ENCODE results near the gene CLN6. TPM values are rescaled to one million over a fixed set of nuclear protein-coding genes. Genes with fewer than 3 reads are reported as not detected.

Gene CLN6
- total and polyA plus RNA-seq, 2 of the 4 experiments (the other 2 are of a cell fraction): 6.5 to 31.9 TPM

DNA sequence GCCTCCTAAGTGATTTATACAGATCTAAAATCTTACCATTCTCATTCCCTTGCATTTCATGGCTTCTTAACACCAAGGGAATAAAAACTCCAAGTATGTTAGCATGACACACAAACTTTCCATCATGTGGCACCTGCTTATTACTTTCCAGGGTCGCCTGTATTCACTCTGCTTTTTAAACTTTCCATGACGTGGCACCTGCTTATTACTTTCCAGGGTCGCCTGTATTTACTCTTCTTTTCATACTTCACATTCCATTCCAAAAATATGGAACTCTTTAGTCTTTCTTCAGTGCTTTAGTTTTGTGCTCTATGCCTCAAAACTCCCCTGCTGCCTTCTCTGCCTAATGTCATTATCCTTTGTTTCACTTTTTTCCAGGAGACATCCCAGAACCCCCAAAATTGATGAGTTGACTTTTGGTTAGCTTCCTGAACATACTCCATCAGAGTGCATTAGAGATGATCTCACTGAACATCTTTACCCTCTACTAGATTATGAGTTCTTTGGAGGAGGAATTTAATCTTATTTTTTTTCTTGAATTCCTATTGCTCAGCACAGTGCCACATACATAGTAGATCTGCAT lies 71.4 kb downstream of the CLN6 start:
- Histone ChIP-seq H3K14ac (replicated peaks; ENCODE audit: low read depth, low read length) (no peak overlapping the region), H3K18ac (ENCODE audit: low read depth, low read length) (no peak overlapping the region), H3K56ac (ENCODE audit: extremely low read depth, insufficient read depth, low read length) (no peak overlapping the region), H3K4me2 (ENCODE audit: low read depth, low read length) (peak overlapping the region; percentile 31; the same call in 1 of the 2 replicates), H3K27ac (ENCODE audit: insufficient read depth, low read length) (no peak overlapping the region), H3K23ac (ENCODE audit: low read depth, low read length) (no peak overlapping the region), H2AK5ac (ENCODE audit: low read depth, low read length) (no peak overlapping the region), H3K79me1 (ENCODE audit: low read depth in 1 of 2, low read length in 2 of 2) (peaks cover 22 to 24% of the 10 kb centered on the region in 2 experiments), H3K4me1 (ENCODE audit: control insufficient read depth, insufficient read depth, low read length) (no peaks in the 10 kb centered on the region), H3K4me3 (ENCODE audit: insufficient read depth, low read depth, low read length) (no peak overlapping the region), H3K9me3 (ENCODE audit: control insufficient read depth, insufficient read depth, low read length) (no peaks in the 10 kb centered on the region), H3K9me1 (ENCODE audit: insufficient read depth, low read length) (no peaks in the 10 kb centered on the region), H4K5ac (ENCODE audit: low read depth, low read length) (no peak overlapping the region), H2AFZ (replicated peaks; ENCODE audit: low read length, poor library complexity) (no peak overlapping the region), H4K20me1 (ENCODE audit: insufficient read depth, low read length) (no peaks in the 10 kb centered on the region; the same call in 1 of the 2 replicates), H3K36me3 (ENCODE audit: control insufficient read depth, insufficient read depth, low read length) (peaks cover 10% of the 10 kb centered on the region; the same call in 1 of the 2 replicates), H2BK5ac (ENCODE audit: low read depth, low read length, poor library complexity, severe bottlenecking) (no peak overlapping the region), H4K8ac (ENCODE audit: low read depth in 2 of 2, low read length in 2 of 2) (no peak overlapping the region; a peak in 1 of 4 replicates), H2BK15ac (ENCODE audit: low read depth, low read length) (no peak overlapping the region), H4K91ac (ENCODE audit: insufficient read depth, low read depth, low read length) (no peak overlapping the region), H2BK120ac (ENCODE audit: low read depth, low read length) (no peak overlapping the region), H3K27me3 (ENCODE audit: control insufficient read depth, insufficient read depth, low read length) (no peaks in the 10 kb centered on the region), H2BK20ac (ENCODE audit: low read depth, low read length) (no peak overlapping the region), H3K4ac (ENCODE audit: low read depth, low read length) (no peak overlapping the region), H2AK9ac (replicated peaks; ENCODE audit: low read depth, low read length, poor library complexity) (no peak overlapping the region), H3K9ac (ENCODE audit: low read depth, low read length) (no peak overlapping the region)
- intact Hi-C loops (cut with micrococcal nuclease): loop anchor here (5.0 kb wide), 1 partner anchor 191 kb away; no protein-coding TSS in a partner anchor
- BruUV-seq (replicated peaks): no TSS peak
- dilution Hi-C loops (cut with HindIII; ENCODE audit: low sequenced_read_pairs, unreplicated experiment): no loop called here
- TF ChIP-seq SMC3 (IDR thresholded peaks at IDR 0.05; ENCODE audit: low read depth, low read length) (no peak), POLR2A (IDR thresholded peaks at IDR 0.05; ENCODE audit: low read depth, low read length) (no peak), BHLHE40 (IDR thresholded peaks at IDR 0.05; ENCODE audit: low read depth, low read length) (no peak), NFE2L2 (IDR thresholded peaks at IDR 0.05; ENCODE audit: low read depth, low read length) (no peak), CHD1 (IDR thresholded peaks at IDR 0.05; ENCODE audit: low read depth, low read length) (no peak), MAFK (IDR thresholded peaks at IDR 0.05; ENCODE audit: low read depth, low read length) (no peak), CEBPB (IDR thresholded peaks at IDR 0.05; ENCODE audit: low read depth, low read length) (no peak), RFX5 (IDR thresholded peaks at IDR 0.05; ENCODE audit: low read depth, low read length) (no peak)
- TF ChIP-seq, protein P1, sequence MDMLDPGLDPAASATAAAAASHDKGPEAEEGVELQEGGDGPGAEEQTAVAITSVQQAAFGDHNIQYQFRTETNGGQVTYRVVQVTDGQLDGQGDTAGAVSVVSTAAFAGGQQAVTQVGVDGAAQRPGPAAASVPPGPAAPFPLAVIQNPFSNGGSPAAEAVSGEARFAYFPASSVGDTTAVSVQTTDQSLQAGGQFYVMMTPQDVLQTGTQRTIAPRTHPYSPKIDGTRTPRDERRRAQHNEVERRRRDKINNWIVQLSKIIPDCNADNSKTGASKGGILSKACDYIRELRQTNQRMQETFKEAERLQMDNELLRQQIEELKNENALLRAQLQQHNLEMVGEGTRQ (IDR thresholded peaks at IDR 0.05; ENCODE audit: low read depth, low read length): no peak
- TF ChIP-seq, protein P2, sequence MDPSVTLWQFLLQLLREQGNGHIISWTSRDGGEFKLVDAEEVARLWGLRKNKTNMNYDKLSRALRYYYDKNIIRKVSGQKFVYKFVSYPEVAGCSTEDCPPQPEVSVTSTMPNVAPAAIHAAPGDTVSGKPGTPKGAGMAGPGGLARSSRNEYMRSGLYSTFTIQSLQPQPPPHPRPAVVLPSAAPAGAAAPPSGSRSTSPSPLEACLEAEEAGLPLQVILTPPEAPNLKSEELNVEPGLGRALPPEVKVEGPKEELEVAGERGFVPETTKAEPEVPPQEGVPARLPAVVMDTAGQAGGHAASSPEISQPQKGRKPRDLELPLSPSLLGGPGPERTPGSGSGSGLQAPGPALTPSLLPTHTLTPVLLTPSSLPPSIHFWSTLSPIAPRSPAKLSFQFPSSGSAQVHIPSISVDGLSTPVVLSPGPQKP (IDR thresholded peaks at IDR 0.05; ENCODE audit: borderline replicate concordance, low read depth, low read length): no peak
- ChIA-PET POLR2A (ENCODE audit: unreplicated experiment) (interaction anchor here (0.6 kb wide), 1 partner anchor 120 kb away, joined by 5 read pairs; the partner anchor contains the start of gene FEM1B), CTCF (no interaction called here)
- DNase-seq (peak; percentile 28), ATAC-seq (ENCODE audit: low read depth) (peak; percentile 61)
- 17% methylated on average over 1 of the region's 3 CpGs; no CpG with 5 or more reads in 1 of the 2 experiments for WGBS, 2 experiments (ENCODE audit: extremely low coverage in 2 of 2, insufficient read length in 1 of 2)
- in situ Hi-C loops (cut with MboI; ENCODE audit: low sequenced_read_pairs): loop anchor here (10.0 kb wide), 1 partner anchor 293 kb away; no protein-coding TSS in a partner anchor
